HepG2 (cell line): Measurements from ENCODE around the gene EWSR1. TPM values are rescaled to one million over a fixed set of nuclear protein-coding genes. Genes with fewer than 3 reads are reported as not detected.

Source experiments
- ATAC-seq: fragments of 200-7000 bp; cut with Tn5 transposase; 3 replicates; pipeline ENCODE4 v1.9.1; 2020; ENCODE audit warnings: mild to moderate bottlenecking, moderate library complexity
- BruUV-seq: library from RNA; stranded (reverse); fragments of 400-500 nt; replicated peaks from 2 replicates; lab custom pipeline; 2021; lab: Mats Ljungman, UMichigan
- CTCF ChIA-PET: fragments of 300-600 bp; formaldehyde crosslinking; extraction: SDS; loops from one replicate; lab custom pipeline; 2021; ENCODE audit warnings: low total read pairs, inconsistent platforms, low intra/inter-chr PET ratio; lab: Yijun Ruan, JAX
- POLR2A ChIA-PET: fragments of 350-600 bp; sonication (Branson Sonifier 250); formaldehyde crosslinking; loops from one replicate; lab custom pipeline; 2020; ENCODE audit warnings: antibody characterized with exemption, inconsistent platforms; lab: Yijun Ruan, JAX
- DNase-seq: peaks from one replicate; pipeline ENCODE4 v3.0.0-alpha.2; 2015; ENCODE audit warnings: low spot score
- FAIRE-seq: peaks from 3 replicates; lab custom pipeline; 2011; peaks lifted over from hg19 to GRCh38; lab: Jason Lieb, UNC
- H2AFZ ChIP-seq: one replicate; pipeline ENCODE4 v1.6.1; 2011; ENCODE audit warnings: low read length, inconsistent platforms
- H3K27ac ChIP-seq: fragments of 300-600 bp; 3 replicates; pipeline ENCODE4 v1.8.0; 2011; ENCODE audit warnings: mixed run types, mild to moderate bottlenecking, mixed read lengths, low read length, inconsistent platforms; ENCODE audit not compliant: insufficient read depth; ENCODE audit errors: extremely low read length
- H3K27me3 ChIP-seq, 2 experiments: fragments of 200-600 bp in 1 of 2; 2 replicates in 1 of 2; 3 replicates in 1 of 2; pipeline versions ENCODE4 v1.6.0 to v1.8.0; 2011; ENCODE audit warnings: low read length in 2 of 2, mild to moderate bottlenecking in 2 of 2, moderate library complexity in 2 of 2, inconsistent platforms in 1 of 2; ENCODE audit not compliant: insufficient read depth in 2 of 2, control insufficient read depth in 1 of 2
- H3K36me3 ChIP-seq, 2 experiments: fragments of 200-600 bp in 1 of 2; replicated peaks in 1 of 2; 2 replicates in 1 of 2; 3 replicates in 1 of 2; pipeline versions ENCODE4 v1.5.1 to v1.8.0; 2011; ENCODE audit warnings: low read length in 2 of 2, inconsistent platforms in 1 of 2; ENCODE audit not compliant: insufficient read depth in 2 of 2, control insufficient read depth in 1 of 2
- H3K4me1 ChIP-seq: 2 replicates; pipeline ENCODE4 v1.5.1; 2012; ENCODE audit warnings: low read length, inconsistent platforms; ENCODE audit not compliant: insufficient read depth
- H3K4me2 ChIP-seq: 2 replicates; pipeline ENCODE4 v1.6.0; 2011; ENCODE audit warnings: low read depth, low read length, inconsistent platforms
- H3K4me3 ChIP-seq, 3 experiments: fragments of 200-600 bp in 1 of 3; sonication (generic), shearing (Covaris generic) in 1 of 3; replicated peaks in 1 of 3; 2 replicates each; pipeline ENCODE4 v1.5.1; 2011 to 2016; ENCODE audit warnings: low read length in 3 of 3, inconsistent platforms in 2 of 3, low read depth in 2 of 3, mild to moderate bottlenecking in 2 of 3, control low read depth in 1 of 3, mixed read lengths in 1 of 3; ENCODE audit not compliant: insufficient read depth in 1 of 3
- H3K79me2 ChIP-seq: one replicate; pipeline ENCODE4 v1.6.1; 2011; ENCODE audit warnings: low read length, inconsistent platforms; ENCODE audit not compliant: insufficient read depth
- H3K9ac ChIP-seq: 2 replicates; pipeline ENCODE4 v1.6.0; 2011; ENCODE audit warnings: mild to moderate bottlenecking, low read depth, low read length, inconsistent platforms; ENCODE audit not compliant: insufficient read depth
- H3K9me3 ChIP-seq: 2 replicates; pipeline ENCODE4 v1.5.1; 2012; ENCODE audit warnings: mild to moderate bottlenecking, low read length
- H4K20me1 ChIP-seq: 2 replicates; pipeline ENCODE4 v1.6.0; 2011; ENCODE audit warnings: inconsistent platforms, mild to moderate bottlenecking, low read length, moderate library complexity; ENCODE audit not compliant: insufficient read depth
- EP300 ChIP-seq, 3 experiments: sonication (generic) in 1 of 3; formaldehyde crosslinking in 1 of 3; IDR thresholded peaks; 2 replicates each; pipeline versions ENCODE4 v1.5.1 to v1.6.1; 2011 to 2020; ENCODE audit warnings: low read depth in 2 of 3, low read length in 2 of 3, borderline replicate concordance in 1 of 3, improper control_type of control experiment in 1 of 3, mild to moderate bottlenecking in 1 of 3, missing genetic modification reagents in 1 of 3, moderate library complexity in 1 of 3
- EZH2 ChIP-seq: conservative IDR thresholded peaks from 2 replicates; pipeline ENCODE4 v1.6.1; 2012; ENCODE audit warnings: mild to moderate bottlenecking, low read depth, low read length, moderate library complexity
- GTF2F1 ChIP-seq: fragments of 150-350 bp; IDR thresholded peaks from 2 replicates; pipeline ENCODE4 v1.6.1; 2014; ENCODE audit warnings: low read length
- SALL2 ChIP-seq: sonication (generic); formaldehyde crosslinking; IDR thresholded peaks from 2 replicates; pipeline ENCODE4 v1.8.1; 2023; ENCODE audit warnings: mild to moderate bottlenecking, missing genetic modification reagents, inconsistent platforms
- SMARCE1 ChIP-seq: fragments of 450-650 bp; IDR thresholded peaks from 2 replicates; pipeline ENCODE4 v1.6.1; 2017; ENCODE audit warnings: borderline replicate concordance
- ZBTB1 ChIP-seq: sonication (generic); formaldehyde crosslinking; IDR thresholded peaks from 2 replicates; pipeline ENCODE4 v1.4.0; 2020; ENCODE audit warnings: missing genetic modification reagents, borderline replicate concordance
- ZBTB3 ChIP-seq: sonication (generic); formaldehyde crosslinking; IDR thresholded peaks from 2 replicates; pipeline ENCODE4 v1.4.0; 2020; ENCODE audit warnings: low read depth, mild to moderate bottlenecking, moderate library complexity, missing genetic modification reagents, borderline replicate concordance
- ZNF101 ChIP-seq: sonication (generic); formaldehyde crosslinking; IDR thresholded peaks from 2 replicates; pipeline ENCODE4 v1.4.0; 2020; ENCODE audit warnings: mild to moderate bottlenecking, low read depth, missing genetic modification reagents, borderline replicate concordance
- ZNF367 ChIP-seq: sonication (generic); formaldehyde crosslinking; IDR thresholded peaks from 2 replicates; pipeline ENCODE4 v1.4.0; 2020; ENCODE audit warnings: missing genetic modification reagents, borderline replicate concordance
- ZNF451 ChIP-seq: sonication (generic); formaldehyde crosslinking; IDR thresholded peaks from 2 replicates; pipeline ENCODE4 v1.5.0; 2020; ENCODE audit warnings: mild to moderate bottlenecking, missing genetic modification reagents
- ZNF501 ChIP-seq: sonication (generic); formaldehyde crosslinking; IDR thresholded peaks from 2 replicates; pipeline ENCODE4 v1.5.1; 2020; ENCODE audit warnings: mild to moderate bottlenecking, moderate library complexity, missing genetic modification reagents
- ZNF740 ChIP-seq: sonication (generic); formaldehyde crosslinking; IDR thresholded peaks from 2 replicates; pipeline ENCODE4 v1.4.0; 2020; ENCODE audit warnings: missing genetic modification reagents
- ZSCAN9 ChIP-seq: IDR thresholded peaks from 2 replicates; pipeline ENCODE4 v1.6.1; 2016; ENCODE audit warnings: borderline replicate concordance
- WGBS: methylation state at CpG from one replicate; pipeline ENCODE4 v1.1.6; 2017; ENCODE audit warnings: low lambda C conversion rate; 5-methylcytosine and 5-hydroxymethylcytosine counted together
- in situ Hi-C: cut with HindIII; loops from 2 replicates; pipeline ENCODE4 v1.10.0; 2017; ENCODE audit warnings: low pct_unique_long_range_greater_than_20kb; ENCODE audit not compliant: extremely low pct_ligation_motif_present
- intact Hi-C: fragments of 100-400 bp; cut with micrococcal nuclease; formaldehyde crosslinking; loops from one replicate; pipeline ENCODE4 v1.10.0; 2022; ENCODE audit not compliant: unreplicated experiment
- polyA plus RNA-seq, 8 experiments: library from polyadenylated mRNA; depleted of rRNA in 3 of 8; stranded (reverse) in 7 of 8; unstranded in 1 of 8; fragments of >200 nt; fragmentation: Illumina TruSeq in 4 of 8; extraction: Trizol in 4 of 8; gene quantifications; 2 replicates each; pipeline versions ENCODE4 v1.2.1 to v1.2.3, GENCODE V29; 2011 to 2016; ENCODE audit warnings: low read depth in 4 of 8, missing spikeins in 1 of 8, mixed read lengths in 1 of 8; ENCODE audit not compliant: insufficient read depth in 1 of 8
- total RNA-seq, 5 experiments: library from RNA; depleted of rRNA; stranded (reverse); fragments of >200 nt; fragmentation: Illumina TruSeq; extraction: Trizol; gene quantifications; 2 replicates each; pipeline ENCODE4 v1.2.3, GENCODE V29; 2016; ENCODE audit warnings: low read depth in 1 of 5

The EWSR1 gene
- total and polyA plus RNA-seq, 2 of the 13 experiments (the other 11 are each of a cell fraction or from before 2014, with no cell fraction given) = 211 to 326 TPM

- CTCF ChIA-PET = no interaction called here
- Histone ChIP-seq H3K27ac (no peak overlapping the region), H3K9ac (no peak overlapping the region), H2AFZ (no peak overlapping the region), H3K4me1 (peaks cover 16% of the 10 kb centered on the region), H3K36me3 (no peaks in the 10 kb centered on the region), H4K20me1 (no peaks in the 10 kb centered on the region), H3K4me2 (no peak overlapping the region), H3K27me3 (0 out of 5 replicates have a peak, but pooled peaks cover 0 to 8% of the 10 kb centered on the region in 2 experiments), H3K79me2 (no peaks in the 10 kb centered on the region), H3K9me3 (no peaks in the 10 kb centered on the region), H3K4me3 (no peak overlapping the region)
- in situ Hi-C loops (no loop called here), intact Hi-C loops (no loop called here)
- TF ChIP-seq GTF2F1 = no peak
- TF ChIP-seq ZNF501 = no peak
- no peak for TF ChIP-seq ZBTB1 (CRISPR knock-in tag)
- TF ChIP-seq EP300 (IDR thresholded peaks at IDR 0.05; ENCODE audit: low read depth in 2 of 2, low read length in 2 of 2) = no peak
- no peak for TF ChIP-seq EP300 (CRISPR knock-in tag; IDR thresholded peaks at IDR 0.05; ENCODE audit: borderline replicate concordance)
- TF ChIP-seq ZNF451 (CRISPR knock-in tag) = no peak
- TF ChIP-seq ZSCAN9 (CRISPR knock-in tag) = no peak
- TF ChIP-seq EZH2 = no peak
- TF ChIP-seq ZNF740 = no peak
- no peak for TF ChIP-seq ZBTB3
- no peak for TF ChIP-seq SMARCE1
- TF ChIP-seq ZNF101 = no peak
- TF ChIP-seq SALL2 (CRISPR knock-in tag) = no peak
- no peak for TF ChIP-seq ZNF367 (CRISPR knock-in tag)
- POLR2A ChIA-PET = no interaction called here
- FAIRE-seq (no peak), DNase-seq (no peak), ATAC-seq (no peak)
- WGBS = 40% methylated on average over 11 of the region's 11 CpGs
- BruUV-seq = no TSS peak
Measured at GRCh38 chr22:29243874-29244446, 24.1 kb upstream of the EWSR1 start.
